Right lobe of liver (tissue), 6 donors: ENCODE measurements around the gene TECR. TPM values are rescaled to one million over a fixed set of nuclear protein-coding genes. Genes with fewer than 3 reads are reported as not detected.

ENCODE experiments used
- ATAC-seq, 4 donors: fragments of 200-7000 bp; cut with Tn5 transposase; one replicate each; pipeline ENCODE4 v1.9.1; 2020; ENCODE audit warnings: mild to moderate bottlenecking in 4 of 4, moderate library complexity in 4 of 4
- DNase-seq, 3 donors: peaks; one replicate each; pipeline ENCODE4 v3.0.0-alpha.2; 2020
- H3K27ac ChIP-seq, 3 donors: fragments of 200-600 bp; one replicate each; pipeline ENCODE4 v1.8.0; 2022
- H3K27me3 ChIP-seq, 2 donors: fragments of 200-600 bp; one replicate each; pipeline ENCODE4 v1.8.0; 2022
- H3K36me3 ChIP-seq, 4 donors: fragments of 200-600 bp; sonication (generic) in 1 of 4; one replicate each; pipeline versions ENCODE4 v1.5.1 to v1.8.0; 2017 to 2022; ENCODE audit warnings: control low read depth in 1 of 4
- H3K4me1 ChIP-seq, 4 donors: fragments of 200-600 bp; sonication (generic) in 1 of 4; one replicate each; pipeline versions ENCODE4 v1.5.1 to v1.8.0; 2017 to 2022; ENCODE audit warnings: control low read depth in 1 of 4
- H3K4me3 ChIP-seq, 3 donors: fragments of 200-600 bp; one replicate each; pipeline ENCODE4 v1.8.0; 2022
- H3K9me3 ChIP-seq, 4 donors: fragments of 200-600 bp; sonication (generic) in 1 of 4; one replicate each; pipeline versions ENCODE4 v1.5.1 to v1.8.0; 2017 to 2022; ENCODE audit warnings: control low read depth in 1 of 4
- POLR2A ChIP-seq: fragments of 450-650 bp; IDR thresholded peaks from one replicate; pipeline ENCODE4 v1.6.1; 2017; ENCODE audit warnings: antibody characterized with exemption, mild to moderate bottlenecking
- WGBS: methylation state at CpG from one replicate; pipeline ENCODE4 v1.1.6; 2018; ENCODE audit warnings: low coverage, low lambda C conversion rate; ENCODE audit not compliant: insufficient coverage; ENCODE audit errors: missing lambda C conversion rate; 5-methylcytosine and 5-hydroxymethylcytosine counted together
- intact Hi-C, 2 donors: fragments of 100-400 bp; cut with DNase I; formaldehyde crosslinking; loops; one replicate each; pipeline versions ENCODE4 v1.11.2 to v1.14.1; 2022
- total RNA-seq, 6 experiments: library from RNA; depleted of rRNA in 2 of 6; stranded (reverse); fragments of >200 nt in 2 of 6; fragmentation: NEBNext Ultra II Directional in 3 of 6; extraction: Animal tissue kit (Norgen Biotek cat#: 25700) in 3 of 6; gene quantifications; one replicate each; pipeline versions ENCODE4 v1.1.0 to v1.2.4, GENCODE V29; 2016 to 2023
- TF ChIP-seq, protein P1 (sequence below), 4 donors: fragments of 200-600 bp in 3 of 4; fragments of 450-650 bp in 1 of 4; IDR thresholded peaks; one replicate each; pipeline versions ENCODE4 v1.5.1 to v1.8.0; 2016 to 2022; ENCODE audit warnings: antibody characterized with exemption in 4 of 4, mild to moderate bottlenecking in 2 of 4
- donor health status: DM: no; HTN: yes; CAD: no.
- donor health status: DM: no; HTN: no; CAD: no.
- donor health status: DM: no; HTN: no; CAD: no.
- donor health status: DM: no; HTN: yes; CAD: no.
- donor health status: DM: no; HTN: yes; CAD: no.

TECR gene
- total RNA-seq, 6 experiments from 2014 or later = 37.9 to 99.0 (median 77.0) TPM

DNA sequence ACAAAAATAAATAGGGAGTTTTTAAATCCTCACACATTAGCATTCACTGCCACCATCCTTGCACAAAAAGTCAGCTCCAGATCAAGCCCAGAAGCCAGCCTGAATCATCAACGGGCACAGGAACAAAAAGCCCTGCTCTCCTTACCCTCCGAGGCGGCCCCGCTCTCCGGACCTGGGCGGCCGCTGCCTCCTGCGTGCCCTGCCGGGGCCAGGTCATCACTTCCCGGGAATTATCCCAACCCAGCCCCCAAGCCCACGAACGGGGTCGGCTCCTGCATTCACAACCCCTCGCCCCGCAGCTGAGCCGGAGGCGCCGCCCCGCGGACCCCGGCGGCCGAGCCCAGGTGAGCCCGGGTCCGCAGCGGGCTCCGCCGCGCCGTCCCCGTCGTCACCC is 12.0 kb upstream of the TECR start:
- intact Hi-C loops = no loop called here
- DNase-seq (no peak), ATAC-seq (no peak)
- Histone ChIP-seq H3K27ac (peak overlapping the region; percentile 100), H3K4me1 (peaks cover 0 to 60% (median 22%) of the 10 kb centered on the region in 4 donors), H3K27me3 (no peaks in the 10 kb centered on the region), H3K36me3 (peaks cover 0 to 27% (median 15%) of the 10 kb centered on the region in 4 donors), H3K9me3 (no peaks in the 10 kb centered on the region), H3K4me3 (peak overlapping the region; percentile 73 to 98 (median 86))
- TF ChIP-seq, protein P1, sequence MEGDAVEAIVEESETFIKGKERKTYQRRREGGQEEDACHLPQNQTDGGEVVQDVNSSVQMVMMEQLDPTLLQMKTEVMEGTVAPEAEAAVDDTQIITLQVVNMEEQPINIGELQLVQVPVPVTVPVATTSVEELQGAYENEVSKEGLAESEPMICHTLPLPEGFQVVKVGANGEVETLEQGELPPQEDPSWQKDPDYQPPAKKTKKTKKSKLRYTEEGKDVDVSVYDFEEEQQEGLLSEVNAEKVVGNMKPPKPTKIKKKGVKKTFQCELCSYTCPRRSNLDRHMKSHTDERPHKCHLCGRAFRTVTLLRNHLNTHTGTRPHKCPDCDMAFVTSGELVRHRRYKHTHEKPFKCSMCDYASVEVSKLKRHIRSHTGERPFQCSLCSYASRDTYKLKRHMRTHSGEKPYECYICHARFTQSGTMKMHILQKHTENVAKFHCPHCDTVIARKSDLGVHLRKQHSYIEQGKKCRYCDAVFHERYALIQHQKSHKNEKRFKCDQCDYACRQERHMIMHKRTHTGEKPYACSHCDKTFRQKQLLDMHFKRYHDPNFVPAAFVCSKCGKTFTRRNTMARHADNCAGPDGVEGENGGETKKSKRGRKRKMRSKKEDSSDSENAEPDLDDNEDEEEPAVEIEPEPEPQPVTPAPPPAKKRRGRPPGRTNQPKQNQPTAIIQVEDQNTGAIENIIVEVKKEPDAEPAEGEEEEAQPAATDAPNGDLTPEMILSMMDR (IDR thresholded peaks at IDR 0.05) = no peak
- TF ChIP-seq POLR2A = no peak
- 1% methylated on average over 19 of the region's 32 CpGs for WGBS

DNA sequence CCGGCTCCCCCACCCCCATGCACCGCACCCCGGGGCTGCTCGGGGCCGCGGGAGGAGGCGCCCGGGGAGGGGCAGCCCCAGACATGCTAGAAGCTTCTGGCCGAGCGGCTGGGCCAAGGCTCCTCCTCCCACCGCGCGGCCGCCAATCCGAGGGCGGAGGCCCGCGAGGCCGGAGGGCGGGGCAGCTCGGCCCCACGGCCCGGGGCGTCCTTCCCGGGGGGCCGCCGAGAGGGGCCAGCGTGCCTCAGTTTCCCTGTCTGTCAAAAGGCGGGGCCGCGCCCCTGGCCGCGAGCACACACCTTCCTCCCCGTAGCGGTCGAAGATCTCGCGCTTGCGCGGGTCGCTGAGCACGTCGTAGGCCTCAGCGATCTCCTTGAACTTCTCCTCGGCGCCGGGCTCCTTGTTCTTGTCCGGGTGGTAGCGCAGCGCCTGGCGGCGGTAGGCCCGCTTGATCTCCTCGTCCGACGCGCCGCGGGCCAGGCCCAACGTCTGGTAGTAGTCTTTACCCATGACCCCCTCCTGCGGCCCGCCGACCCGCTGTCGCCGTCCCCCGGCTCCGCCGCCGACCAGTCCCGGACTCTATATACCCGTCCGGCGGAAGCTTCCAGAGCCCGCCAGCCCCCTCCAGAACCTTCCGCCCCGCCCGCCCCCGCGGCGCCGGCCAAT is 11.4 kb upstream of the TECR start, which contains the start of gene DNAJB1:
Gene DNAJB1, minus strand, starts transcription at position 558 of the 666 bp plus-strand sequence. Its CDS starts 48 bp downstream, at position 510.
- ATAC-seq (peak; percentile 59 to 80 (median 70)), DNase-seq (peak; percentile 91 to 92 (median 91))
- Histone ChIP-seq H3K4me1 (peaks cover 0 to 55% (median 20%) of the 10 kb centered on the region in 4 donors), H3K9me3 (no peaks in the 10 kb centered on the region), H3K36me3 (peaks cover 0 to 27% (median 15%) of the 10 kb centered on the region in 4 donors), H3K27me3 (no peaks in the 10 kb centered on the region), H3K27ac (peak within 1 kb of the TSS; percentile 100), H3K4me3 (peak within 1 kb of the TSS; percentile 73 to 98 (median 86))
- TF ChIP-seq, protein P1 (IDR thresholded peaks at IDR 0.05) = no peak
- peak; percentile 99 for TF ChIP-seq POLR2A
- WGBS = 0% methylated on average over 10 of the region's 82 CpGs
- intact Hi-C loops = no loop called here

DNA sequence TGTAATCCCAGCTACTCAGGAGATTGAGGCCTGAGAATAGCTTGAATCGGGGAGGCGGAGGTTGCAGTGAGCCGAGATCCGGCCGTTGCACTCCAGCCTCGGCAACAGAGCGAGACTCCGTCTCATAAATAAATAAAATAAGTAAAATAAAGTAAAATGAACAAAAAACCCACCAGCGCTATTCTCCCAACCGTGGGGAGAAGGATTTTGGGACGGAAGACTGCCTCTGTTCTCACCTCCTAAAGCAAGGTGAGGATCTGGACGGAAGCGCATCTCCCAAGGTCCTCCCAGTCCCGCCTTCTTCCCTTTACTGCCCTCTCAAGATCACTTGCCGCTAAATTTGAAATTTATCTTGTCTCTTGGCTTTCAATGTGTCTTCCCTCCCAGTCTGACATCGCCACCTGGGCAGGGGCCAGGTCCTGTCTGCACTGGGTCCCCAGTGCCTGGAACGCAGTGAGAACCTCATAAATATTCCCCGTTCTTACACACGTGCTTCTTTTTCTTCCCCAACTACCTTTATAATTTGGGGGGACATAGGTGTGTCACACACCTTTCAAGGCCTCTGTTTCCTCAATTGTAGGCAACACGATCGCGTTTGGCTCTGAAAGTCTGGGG is 10.0 kb upstream of the TECR start:
- no peak for ATAC-seq
- Histone ChIP-seq H3K4me3 (peak overlapping the region in 1 of 3 donors; percentile 39), H3K27me3 (no peaks in the 10 kb centered on the region), H3K36me3 (peaks cover 0 to 24% (median 14%) of the 10 kb centered on the region in 4 donors), H3K27ac (peak overlapping the region; percentile 92 to 98 (median 96)), H3K9me3 (no peaks in the 10 kb centered on the region), H3K4me1 (peaks cover 0 to 41% (median 14%) of the 10 kb centered on the region in 4 donors)
- TF ChIP-seq POLR2A = no peak
- TF ChIP-seq, protein P1 (IDR thresholded peaks at IDR 0.05) = no peak
- no peak for DNase-seq
- WGBS = 88% methylated on average over 21 of the region's 22 CpGs
- intact Hi-C loops = no loop called here

DNA sequence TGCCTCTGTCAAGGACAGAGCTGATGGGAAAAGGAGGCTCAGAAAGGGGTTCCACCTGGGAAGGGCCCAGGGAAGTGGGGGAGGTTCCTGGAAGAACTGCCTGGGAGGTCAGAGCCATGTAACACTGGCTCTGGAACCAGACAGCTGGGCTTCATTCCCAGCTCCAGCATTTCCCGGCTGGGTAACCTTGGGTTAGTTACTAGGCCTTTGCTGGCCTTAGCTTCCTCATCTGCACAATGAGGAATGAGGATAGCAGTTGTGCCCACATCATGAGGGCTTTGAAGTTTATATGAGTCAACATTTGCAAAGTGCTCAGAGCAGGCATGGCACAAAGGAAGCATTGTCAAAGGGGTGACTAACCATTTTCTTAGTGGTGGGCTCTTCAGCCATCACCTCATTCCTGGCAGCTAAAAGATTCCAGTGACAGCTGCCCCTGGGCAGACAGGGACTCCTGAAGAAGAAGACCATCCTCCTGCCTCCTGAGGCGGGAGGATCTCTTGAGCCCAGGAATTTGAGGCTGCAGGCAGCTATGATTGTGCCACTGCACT is 9.5 kb upstream of the TECR start:
- peaks cover 0 to 18% (median 11%) of the 10 kb centered on the region in 4 donors for H3K36me3 ChIP-seq
- 50% methylated on average over 2 of the region's 2 CpGs for WGBS
- no peaks in the 10 kb centered on the region for H3K27me3 ChIP-seq
- H3K4me3 ChIP-seq = no peak overlapping the region
- H3K27ac ChIP-seq = peak overlapping the region; percentile 92 to 98 (median 96)
- ATAC-seq = peak in 1 of 4 donors; percentile 20
- intact Hi-C loops = no loop called here
- no peaks in the 10 kb centered on the region for H3K9me3 ChIP-seq
- TF ChIP-seq POLR2A = no peak
- TF ChIP-seq, protein P1 (IDR thresholded peaks at IDR 0.05) = no peak
- peak; percentile 71 to 79 (median 73) for DNase-seq
- peaks cover 0 to 35% (median 11%) of the 10 kb centered on the region in 4 donors for H3K4me1 ChIP-seq
